ENCODE data around the gene GPR137.

DNA sequence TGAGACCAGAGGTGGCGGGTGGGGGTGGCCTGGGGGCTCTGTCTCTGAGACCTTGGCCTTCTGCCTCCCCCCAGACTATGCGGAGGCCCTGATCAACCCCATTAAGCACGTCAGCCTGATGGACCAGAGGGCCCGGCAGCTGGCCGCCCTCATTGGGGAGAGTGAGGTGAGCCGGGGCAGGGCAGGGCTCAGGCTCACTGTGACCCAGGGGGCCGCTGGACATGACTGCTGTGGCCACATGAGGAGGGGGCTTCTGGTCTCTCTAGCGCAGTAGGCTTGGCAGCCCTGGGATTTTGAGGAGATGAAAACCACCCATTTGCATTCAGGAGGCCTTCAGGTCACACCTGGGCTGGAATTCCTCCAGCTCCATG, 21.7 kb upstream of the GPR137 start:
- TF ChIP-seq RCOR1 (IDR thresholded peaks at IDR 0.05; ENCODE audit: low read depth, low read length) = no peak
- TF ChIP-seq JUNB (IDR thresholded peaks at IDR 0.05) = no peak
- TF ChIP-seq, protein P1, sequence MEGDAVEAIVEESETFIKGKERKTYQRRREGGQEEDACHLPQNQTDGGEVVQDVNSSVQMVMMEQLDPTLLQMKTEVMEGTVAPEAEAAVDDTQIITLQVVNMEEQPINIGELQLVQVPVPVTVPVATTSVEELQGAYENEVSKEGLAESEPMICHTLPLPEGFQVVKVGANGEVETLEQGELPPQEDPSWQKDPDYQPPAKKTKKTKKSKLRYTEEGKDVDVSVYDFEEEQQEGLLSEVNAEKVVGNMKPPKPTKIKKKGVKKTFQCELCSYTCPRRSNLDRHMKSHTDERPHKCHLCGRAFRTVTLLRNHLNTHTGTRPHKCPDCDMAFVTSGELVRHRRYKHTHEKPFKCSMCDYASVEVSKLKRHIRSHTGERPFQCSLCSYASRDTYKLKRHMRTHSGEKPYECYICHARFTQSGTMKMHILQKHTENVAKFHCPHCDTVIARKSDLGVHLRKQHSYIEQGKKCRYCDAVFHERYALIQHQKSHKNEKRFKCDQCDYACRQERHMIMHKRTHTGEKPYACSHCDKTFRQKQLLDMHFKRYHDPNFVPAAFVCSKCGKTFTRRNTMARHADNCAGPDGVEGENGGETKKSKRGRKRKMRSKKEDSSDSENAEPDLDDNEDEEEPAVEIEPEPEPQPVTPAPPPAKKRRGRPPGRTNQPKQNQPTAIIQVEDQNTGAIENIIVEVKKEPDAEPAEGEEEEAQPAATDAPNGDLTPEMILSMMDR (IDR thresholded peaks at IDR 0.05) = no peak
- no peak for TF ChIP-seq POLR2AphosphoS2 (conservative IDR thresholded peaks at IDR 0.05; ENCODE audit: low read length)
- no peak for TF ChIP-seq CBX2 (IDR thresholded peaks at IDR 0.05; ENCODE audit: borderline replicate concordance, low read depth)
- no peak for TF ChIP-seq SMC3 (IDR thresholded peaks at IDR 0.05)
- no peak for TF ChIP-seq KDM1A (IDR thresholded peaks at IDR 0.05; ENCODE audit: low read depth)
- TF ChIP-seq, protein P2, sequence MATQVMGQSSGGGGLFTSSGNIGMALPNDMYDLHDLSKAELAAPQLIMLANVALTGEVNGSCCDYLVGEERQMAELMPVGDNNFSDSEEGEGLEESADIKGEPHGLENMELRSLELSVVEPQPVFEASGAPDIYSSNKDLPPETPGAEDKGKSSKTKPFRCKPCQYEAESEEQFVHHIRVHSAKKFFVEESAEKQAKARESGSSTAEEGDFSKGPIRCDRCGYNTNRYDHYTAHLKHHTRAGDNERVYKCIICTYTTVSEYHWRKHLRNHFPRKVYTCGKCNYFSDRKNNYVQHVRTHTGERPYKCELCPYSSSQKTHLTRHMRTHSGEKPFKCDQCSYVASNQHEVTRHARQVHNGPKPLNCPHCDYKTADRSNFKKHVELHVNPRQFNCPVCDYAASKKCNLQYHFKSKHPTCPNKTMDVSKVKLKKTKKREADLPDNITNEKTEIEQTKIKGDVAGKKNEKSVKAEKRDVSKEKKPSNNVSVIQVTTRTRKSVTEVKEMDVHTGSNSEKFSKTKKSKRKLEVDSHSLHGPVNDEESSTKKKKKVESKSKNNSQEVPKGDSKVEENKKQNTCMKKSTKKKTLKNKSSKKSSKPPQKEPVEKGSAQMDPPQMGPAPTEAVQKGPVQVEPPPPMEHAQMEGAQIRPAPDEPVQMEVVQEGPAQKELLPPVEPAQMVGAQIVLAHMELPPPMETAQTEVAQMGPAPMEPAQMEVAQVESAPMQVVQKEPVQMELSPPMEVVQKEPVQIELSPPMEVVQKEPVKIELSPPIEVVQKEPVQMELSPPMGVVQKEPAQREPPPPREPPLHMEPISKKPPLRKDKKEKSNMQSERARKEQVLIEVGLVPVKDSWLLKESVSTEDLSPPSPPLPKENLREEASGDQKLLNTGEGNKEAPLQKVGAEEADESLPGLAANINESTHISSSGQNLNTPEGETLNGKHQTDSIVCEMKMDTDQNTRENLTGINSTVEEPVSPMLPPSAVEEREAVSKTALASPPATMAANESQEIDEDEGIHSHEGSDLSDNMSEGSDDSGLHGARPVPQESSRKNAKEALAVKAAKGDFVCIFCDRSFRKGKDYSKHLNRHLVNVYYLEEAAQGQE (IDR thresholded peaks at IDR 0.05) = no peak
- no peak for TF ChIP-seq RNF2 (IDR thresholded peaks at IDR 0.05; ENCODE audit: borderline replicate concordance, low read depth)
- no peak for TF ChIP-seq ESRRA (IDR thresholded peaks at IDR 0.05; ENCODE audit: borderline replicate concordance, low read length)
- no peak for TF ChIP-seq CHD2 (IDR thresholded peaks at IDR 0.05; ENCODE audit: low read length, partially characterized antibody)

Measured in A549 (cell line).